ENCODE measurements around the gene CFLAR.
"Not testable (repeated sequence)": the region's sequence is repeated elsewhere in the genome, so short reads cannot be mapped to it uniquely, and the experiment has no call there.

Gene CFLAR

DNA sequence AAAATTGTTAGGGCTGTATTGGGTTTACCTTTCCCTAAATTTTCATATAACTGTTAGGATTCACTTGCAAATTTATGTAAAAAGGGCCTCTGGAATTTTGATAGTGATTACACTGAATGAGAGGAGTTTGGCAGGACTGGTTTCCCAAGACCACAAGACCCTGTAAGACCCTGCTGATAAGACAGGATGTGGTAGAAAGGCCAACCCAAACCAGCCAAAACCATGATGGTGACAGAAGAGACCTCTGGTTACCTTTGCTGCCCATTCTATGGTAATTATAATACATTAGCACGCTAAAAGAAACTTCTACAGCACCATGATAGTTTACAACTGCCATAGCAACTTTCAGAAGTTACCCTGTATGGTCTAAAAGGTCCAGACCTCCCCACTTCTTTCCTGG is 58.7 kb downstream of the CFLAR start:
- CTCF ChIA-PET: interaction anchor here (1.5 to 6.0 kb wide), 2 partner anchors 106 to 270 kb away, joined by 7 to 160 read pairs; no protein-coding TSS in a partner anchor

DNA sequence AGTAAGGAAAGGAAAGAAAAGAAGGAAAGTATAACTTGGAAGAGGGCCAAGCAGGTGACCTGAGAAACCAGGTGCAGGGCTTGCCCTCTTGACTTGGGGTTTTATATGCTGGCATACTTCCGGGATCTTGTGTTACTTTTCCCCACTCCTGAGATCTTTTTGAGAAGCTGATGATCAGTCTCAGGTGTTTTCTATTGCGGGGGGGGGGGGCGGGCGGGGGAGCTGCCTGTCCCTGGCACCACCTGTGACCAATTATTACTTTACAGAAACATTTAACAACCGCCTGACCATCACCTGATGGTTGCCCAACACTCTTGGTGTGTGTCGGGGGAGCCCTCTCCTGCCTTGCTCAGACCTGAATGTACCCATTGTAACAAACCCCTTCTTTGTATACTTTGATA is 60.1 kb downstream of the CFLAR start:
- ChIA-PET CTCF (interaction anchor here (1.2 to 6.0 kb wide), 5 partner anchors 15 to 272 kb away, joined by 3 to 160 read pairs (median 5); no protein-coding TSS in a partner anchor), POLR2A (no interaction called here)
- TF ChIP-seq, protein P1, sequence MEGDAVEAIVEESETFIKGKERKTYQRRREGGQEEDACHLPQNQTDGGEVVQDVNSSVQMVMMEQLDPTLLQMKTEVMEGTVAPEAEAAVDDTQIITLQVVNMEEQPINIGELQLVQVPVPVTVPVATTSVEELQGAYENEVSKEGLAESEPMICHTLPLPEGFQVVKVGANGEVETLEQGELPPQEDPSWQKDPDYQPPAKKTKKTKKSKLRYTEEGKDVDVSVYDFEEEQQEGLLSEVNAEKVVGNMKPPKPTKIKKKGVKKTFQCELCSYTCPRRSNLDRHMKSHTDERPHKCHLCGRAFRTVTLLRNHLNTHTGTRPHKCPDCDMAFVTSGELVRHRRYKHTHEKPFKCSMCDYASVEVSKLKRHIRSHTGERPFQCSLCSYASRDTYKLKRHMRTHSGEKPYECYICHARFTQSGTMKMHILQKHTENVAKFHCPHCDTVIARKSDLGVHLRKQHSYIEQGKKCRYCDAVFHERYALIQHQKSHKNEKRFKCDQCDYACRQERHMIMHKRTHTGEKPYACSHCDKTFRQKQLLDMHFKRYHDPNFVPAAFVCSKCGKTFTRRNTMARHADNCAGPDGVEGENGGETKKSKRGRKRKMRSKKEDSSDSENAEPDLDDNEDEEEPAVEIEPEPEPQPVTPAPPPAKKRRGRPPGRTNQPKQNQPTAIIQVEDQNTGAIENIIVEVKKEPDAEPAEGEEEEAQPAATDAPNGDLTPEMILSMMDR (IDR thresholded peaks at IDR 0.05; ENCODE audit: insufficient read depth, low read length, missing control alignments): no peak
- DNase-seq (ENCODE audit: low read depth, low spot score): no peak
- H3K4me3 ChIP-seq (ENCODE audit: low read depth, low read length): no peak overlapping the region

More for the DNA sequence above, 58.7 kb downstream of the CFLAR start:
- DNase-seq (ENCODE audit: low read depth, low spot score): no peak
- H3K4me3 ChIP-seq (ENCODE audit: low read depth, low read length): no peak overlapping the region
- TF ChIP-seq, protein P1 (IDR thresholded peaks at IDR 0.05; ENCODE audit: insufficient read depth, low read length, missing control alignments): no peak
- POLR2A ChIA-PET: no interaction called here

DNA sequence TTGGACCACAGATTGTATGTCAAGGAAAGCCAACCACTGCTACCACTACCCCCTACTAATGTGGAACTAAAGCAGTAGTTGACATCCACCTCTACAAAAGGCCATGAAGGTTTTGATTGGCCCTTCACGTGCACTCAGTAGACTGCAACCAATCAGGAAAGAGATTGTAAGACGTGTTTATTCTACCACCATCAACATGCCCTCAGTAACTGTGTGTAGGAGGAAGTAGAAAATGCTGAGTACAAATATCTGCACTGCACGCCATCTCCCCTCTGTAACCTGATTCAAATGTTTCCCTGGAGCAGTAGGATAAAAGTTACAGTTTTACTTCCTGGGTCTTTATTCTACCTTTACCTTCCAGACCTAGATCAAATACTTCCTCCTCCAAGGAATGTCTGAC is 64.0 kb downstream of the CFLAR start:
- CTCF ChIA-PET: interaction anchor here (1.3 to 6.0 kb wide), 4 partner anchors 217 to 281 kb away, joined by 3 to 160 read pairs (median 4); partner anchors contain the start of gene ORC2
- POLR2A ChIA-PET: no interaction called here
- TF ChIP-seq, protein P1 (IDR thresholded peaks at IDR 0.05; ENCODE audit: insufficient read depth, low read length, missing control alignments): no peak
- H3K4me3 ChIP-seq (ENCODE audit: low read depth, low read length): no peak overlapping the region
- DNase-seq (ENCODE audit: low read depth, low spot score): no peak

DNA sequence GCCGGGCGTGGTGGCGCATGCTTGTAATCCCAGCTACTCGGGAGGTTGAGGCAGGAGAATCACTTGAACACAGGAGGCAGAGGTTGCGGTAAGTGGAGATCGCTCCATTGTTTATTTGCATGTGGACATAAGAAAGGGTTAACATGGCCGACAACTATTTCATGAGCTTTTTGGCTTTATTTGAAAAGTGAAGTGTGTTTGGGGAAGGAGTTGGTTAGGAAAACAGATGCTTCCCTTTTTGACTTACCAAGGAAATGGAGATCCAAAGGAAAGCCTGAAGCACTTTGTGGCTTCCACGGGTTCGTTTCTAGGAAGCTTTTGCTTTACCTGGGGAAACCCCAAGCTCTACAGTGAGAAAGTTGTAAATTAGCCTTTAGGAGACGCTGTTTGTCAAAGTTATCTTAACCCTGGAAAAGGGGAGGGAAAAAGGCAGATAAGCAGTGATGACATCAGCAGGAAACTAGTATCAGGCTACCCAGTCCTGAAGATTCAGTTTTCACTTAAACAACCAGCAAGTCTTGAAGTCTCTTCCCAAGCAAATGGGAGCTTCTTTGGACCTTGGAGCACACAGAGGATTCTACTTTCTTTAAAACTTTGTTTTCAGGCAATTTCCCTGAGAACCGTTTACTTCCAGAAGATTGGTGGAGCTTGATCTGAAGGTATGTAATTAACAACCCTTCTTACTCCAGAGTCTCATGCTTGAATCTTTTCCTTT is 66.8 kb downstream of the CFLAR start, which contains the start of gene CASP10:
Gene CASP10, plus strand, starts transcription at position 492 of the 715 bp plus-strand sequence. CDS start 2,637 bp downstream, outside the sequence.
- ChIA-PET CTCF (interaction anchor here (0.9 to 2.9 kb wide), 7 partner anchors 9 to 281 kb away, joined by 3 to 19 read pairs (median 6); no protein-coding TSS in a partner anchor), POLR2A (interaction anchor here (1.2 kb wide), 1 partner anchor 294 kb away, joined by 3 read pairs; the partner anchor contains the start of genes NIF3L1 and PPIL3)
- no peak within 1 kb of the TSS for H3K4me3 ChIP-seq (ENCODE audit: low read depth, low read length)
- no peak for DNase-seq (ENCODE audit: low read depth, low spot score)
- TF ChIP-seq, protein P1 (IDR thresholded peaks at IDR 0.05; ENCODE audit: insufficient read depth, low read length, missing control alignments): no peak

DNA sequence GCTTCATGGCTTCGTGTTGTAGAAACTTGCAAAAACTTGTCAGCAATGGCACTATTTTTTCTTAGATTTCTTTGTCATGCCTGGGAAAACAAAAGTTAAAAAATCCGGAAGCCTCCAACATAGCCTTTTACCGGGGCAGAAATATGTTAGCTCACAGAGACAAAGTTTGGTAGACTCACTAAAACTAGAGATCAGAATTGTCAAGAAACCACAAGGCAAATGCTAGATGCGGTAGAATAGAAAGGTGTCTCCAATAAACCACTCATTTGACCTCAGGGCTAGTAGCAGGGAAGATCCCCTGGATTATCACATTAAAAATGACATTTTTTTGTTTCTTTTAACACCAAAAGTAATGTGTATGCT is 67.4 kb downstream of the CFLAR start:
- ChIA-PET POLR2A (interaction anchor here (1.2 kb wide), 1 partner anchor 294 kb away, joined by 3 read pairs; the partner anchor contains the start of genes NIF3L1 and PPIL3), CTCF (interaction anchor here (0.9 to 2.9 kb wide), 7 partner anchors 9 to 282 kb away, joined by 3 to 19 read pairs (median 6); no protein-coding TSS in a partner anchor)
- DNase-seq (ENCODE audit: low read depth, low spot score): no peak

DNA sequence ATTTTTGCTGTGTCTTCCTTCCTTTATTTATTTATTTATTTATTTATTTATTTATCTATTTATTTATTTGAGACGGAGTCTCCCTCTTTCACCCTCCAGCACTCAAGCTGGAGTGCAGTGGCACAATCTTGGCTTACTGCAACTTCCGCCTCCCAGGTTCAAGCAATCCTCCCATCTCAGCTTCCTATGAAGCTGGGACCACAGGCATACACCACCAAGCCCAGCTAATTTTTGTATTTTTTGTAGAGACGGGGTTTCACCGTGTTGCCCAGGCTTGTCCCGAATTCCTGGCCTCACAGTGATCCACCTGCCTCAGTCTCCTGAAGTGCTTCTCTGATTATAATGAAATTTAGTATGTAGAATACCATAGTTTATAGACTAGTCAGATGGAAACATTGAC is 67.9 kb downstream of the CFLAR start:
- DNase-seq (ENCODE audit: low read depth, low spot score); H3K4me3 ChIP-seq (ENCODE audit: low read depth, low read length): not testable (repeated sequence)
- CTCF ChIA-PET: interaction anchor here (1.7 to 2.9 kb wide), 2 partner anchors 8 to 26 kb away, joined by 3 to 14 read pairs; no protein-coding TSS in a partner anchor

More for the DNA sequence above, 67.4 kb downstream of the CFLAR start:
- TF ChIP-seq, protein P1 (IDR thresholded peaks at IDR 0.05; ENCODE audit: insufficient read depth, low read length, missing control alignments): no peak
- no peak overlapping the region for H3K4me3 ChIP-seq (ENCODE audit: low read depth, low read length)

DNA sequence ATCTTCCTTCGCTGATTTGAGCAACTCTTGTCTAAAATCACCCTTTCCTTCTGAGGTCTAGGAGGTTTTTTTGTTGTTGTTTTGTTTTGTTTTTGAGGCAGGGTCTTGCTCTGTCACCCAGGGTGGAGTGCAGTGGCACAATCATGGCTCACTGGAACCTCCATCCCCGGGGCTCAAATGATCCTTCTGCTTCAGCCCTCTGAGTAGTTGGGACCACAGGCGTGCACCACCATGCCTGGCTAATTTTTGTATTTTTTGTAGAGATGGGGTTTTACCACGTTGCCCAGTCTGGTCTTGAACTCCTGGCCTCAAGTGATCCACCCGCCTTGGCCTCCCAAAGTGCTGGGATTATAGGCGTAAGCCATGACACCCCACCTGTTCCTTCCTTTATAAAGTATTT is 68.3 kb downstream of the CFLAR start:
- CTCF ChIA-PET: interaction anchor here (2.9 kb wide), 1 partner anchor 8 kb away, joined by 14 read pairs; no protein-coding TSS in a partner anchor
- POLR2A ChIA-PET; H3K4me3 ChIP-seq (ENCODE audit: low read depth, low read length); DNase-seq (ENCODE audit: low read depth, low spot score): not testable (repeated sequence)

More for the DNA sequence above, 67.9 kb downstream of the CFLAR start:
- POLR2A ChIA-PET: not testable (repeated sequence)
